K562 (cell line): ENCODE results near the gene CCDC106. TPM values are rescaled to one million over a fixed set of nuclear protein-coding genes. Genes with fewer than 3 reads are reported as not detected.

Source experiments
- ARNT ChIP-seq, 2 experiments: fragments of 450-650 bp; IDR thresholded peaks; 2 replicates each; pipeline ENCODE4 v1.6.1; 2016; ENCODE audit warnings: mild to moderate bottlenecking in 1 of 2
- BMI1 ChIP-seq: fragments of 150-350 bp; IDR thresholded peaks from 2 replicates; pipeline ENCODE4 v1.6.1; 2014; ENCODE audit warnings: low read length
- CTBP1 ChIP-seq: fragments of 450-650 bp; IDR thresholded peaks from 2 replicates; pipeline ENCODE4 v1.6.1; 2016; ENCODE audit warnings: borderline replicate concordance
- ESRRA ChIP-seq: fragments of 450-650 bp; IDR thresholded peaks from 2 replicates; pipeline ENCODE4 v1.6.1; 2014; ENCODE audit warnings: low read depth, mild to moderate bottlenecking, moderate library complexity, borderline replicate concordance
- FIP1L1 ChIP-seq: fragments of 200-400 bp; formaldehyde crosslinking; IDR thresholded peaks from 2 replicates; pipeline ENCODE4 v1.6.1; 2018; ENCODE audit warnings: mild to moderate bottlenecking, low read depth, low read length; ENCODE audit not compliant: poor library complexity, severe bottlenecking
- FOSL1 ChIP-seq: fragments of 200-800 bp; sonication (Bioruptor generic); conservative IDR thresholded peaks from 2 replicates; pipeline ENCODE4 v1.6.1; 2016; ENCODE audit warnings: missing genetic modification characterization, missing compliant biosample characterization
- HNRNPLL ChIP-seq: fragments of 200-400 bp; formaldehyde crosslinking; IDR thresholded peaks from 2 replicates; pipeline ENCODE4 v1.6.1; 2017; ENCODE audit warnings: low read length, low read depth, mild to moderate bottlenecking; ENCODE audit not compliant: poor library complexity, severe bottlenecking
- MIER1 ChIP-seq: fragments of 450-650 bp; IDR thresholded peaks from 2 replicates; pipeline ENCODE4 v1.6.1; 2016; ENCODE audit warnings: antibody characterized with exemption, mild to moderate bottlenecking, low read depth
- POLR2B ChIP-seq: fragments of 450-650 bp; IDR thresholded peaks from 2 replicates; pipeline ENCODE4 v1.6.1; 2018; ENCODE audit warnings: low read depth; ENCODE audit not compliant: partially characterized antibody
- POLR2H ChIP-seq: IDR thresholded peaks from 2 replicates; pipeline ENCODE4 v1.6.1; 2016; ENCODE audit warnings: missing genetic modification characterization, low read depth, mild to moderate bottlenecking, control low read depth, missing compliant biosample characterization, moderate library complexity
- RFX7 ChIP-seq: fragments of 250-450 bp; sonication (Bioruptor Pico); IDR thresholded peaks from 2 replicates; pipeline ENCODE4 v1.5.1; 2021; ENCODE audit warnings: mild to moderate bottlenecking
- SREBF1 ChIP-seq: fragments of 150-350 bp; IDR thresholded peaks from 2 replicates; pipeline ENCODE4 v1.6.1; 2014; ENCODE audit warnings: antibody characterized with exemption, low read depth, low read length, borderline replicate concordance
- TBL1XR1 ChIP-seq, 2 experiments: IDR thresholded peaks; 2 replicates each; pipeline ENCODE4 v1.6.1; 2012; ENCODE audit warnings: improper control_type of control experiment in 2 of 2, low read length in 2 of 2, mild to moderate bottlenecking in 1 of 2
- USF1 ChIP-seq: sonication (generic); formaldehyde crosslinking; IDR thresholded peaks from 2 replicates; pipeline ENCODE4 v1.9.0; 2022; ENCODE audit warnings: mild to moderate bottlenecking, missing genetic modification reagents
- ZBTB33 ChIP-seq: sonication (generic); formaldehyde crosslinking; IDR thresholded peaks from 2 replicates; pipeline ENCODE4 v1.8.1; 2023; ENCODE audit warnings: mild to moderate bottlenecking, missing genetic modification reagents
- ZNF143 ChIP-seq: sonication (generic); formaldehyde crosslinking; IDR thresholded peaks from 2 replicates; pipeline ENCODE4 v1.9.0; 2022; ENCODE audit warnings: mild to moderate bottlenecking, missing genetic modification reagents
- ZNF263 ChIP-seq: sonication (generic); formaldehyde crosslinking; IDR thresholded peaks from 2 replicates; pipeline ENCODE4 v1.8.0; 2022; ENCODE audit warnings: mild to moderate bottlenecking, missing genetic modification reagents, borderline replicate concordance
- polyA plus RNA-seq, 8 experiments: library from polyadenylated mRNA; depleted of rRNA in 4 of 8; stranded (reverse) in 5 of 8; unstranded in 3 of 8; fragments of >200 nt; fragmentation: Nextera tagmentation in 2 of 8; fragmentation: Illumina TruSeq in 1 of 8; extraction: Ambion mirVana in 2 of 8; extraction: Trizol in 1 of 8; gene quantifications; 2 replicates each; pipeline versions ENCODE4 v1.2.1 to v1.2.3, GENCODE V29; 2011 to 2014; ENCODE audit warnings: inconsistent platforms in 1 of 8, missing spikeins in 1 of 8
- total RNA-seq, 7 experiments: library from RNA; depleted of rRNA in 6 of 7; stranded (reverse); fragments of >200 nt in 6 of 7; fragmentation: Illumina TruSeq in 2 of 7; extraction: Trizol in 2 of 7; gene quantifications; 2 replicates each; pipeline versions ENCODE4 v1.2.1 to v1.2.3, GENCODE V29; 2011 to 2021; ENCODE audit warnings: low replicate concordance in 1 of 7
- TF ChIP-seq, protein P1 (sequence below): fragments of 450-650 bp; IDR thresholded peaks from 2 replicates; pipeline ENCODE4 v1.6.1; 2016; ENCODE audit warnings: missing biosample characterization, missing genetic modification characterization
- TF ChIP-seq, protein P2 (sequence below): IDR thresholded peaks from 2 replicates; pipeline ENCODE4 v1.6.1; 2011; ENCODE audit warnings: borderline replicate concordance, low read depth, mild to moderate bottlenecking, moderate library complexity, low read length; ENCODE audit not compliant: insufficient read depth, poor library complexity, severe bottlenecking

The CCDC106 gene
- total and polyA plus RNA-seq, 9 of the 15 experiments (the other 6 are each of a cell fraction or from before 2014, with no cell fraction given) = 0.10 to 27.5 (median 15.0) TPM; not detected in 1

DNA sequence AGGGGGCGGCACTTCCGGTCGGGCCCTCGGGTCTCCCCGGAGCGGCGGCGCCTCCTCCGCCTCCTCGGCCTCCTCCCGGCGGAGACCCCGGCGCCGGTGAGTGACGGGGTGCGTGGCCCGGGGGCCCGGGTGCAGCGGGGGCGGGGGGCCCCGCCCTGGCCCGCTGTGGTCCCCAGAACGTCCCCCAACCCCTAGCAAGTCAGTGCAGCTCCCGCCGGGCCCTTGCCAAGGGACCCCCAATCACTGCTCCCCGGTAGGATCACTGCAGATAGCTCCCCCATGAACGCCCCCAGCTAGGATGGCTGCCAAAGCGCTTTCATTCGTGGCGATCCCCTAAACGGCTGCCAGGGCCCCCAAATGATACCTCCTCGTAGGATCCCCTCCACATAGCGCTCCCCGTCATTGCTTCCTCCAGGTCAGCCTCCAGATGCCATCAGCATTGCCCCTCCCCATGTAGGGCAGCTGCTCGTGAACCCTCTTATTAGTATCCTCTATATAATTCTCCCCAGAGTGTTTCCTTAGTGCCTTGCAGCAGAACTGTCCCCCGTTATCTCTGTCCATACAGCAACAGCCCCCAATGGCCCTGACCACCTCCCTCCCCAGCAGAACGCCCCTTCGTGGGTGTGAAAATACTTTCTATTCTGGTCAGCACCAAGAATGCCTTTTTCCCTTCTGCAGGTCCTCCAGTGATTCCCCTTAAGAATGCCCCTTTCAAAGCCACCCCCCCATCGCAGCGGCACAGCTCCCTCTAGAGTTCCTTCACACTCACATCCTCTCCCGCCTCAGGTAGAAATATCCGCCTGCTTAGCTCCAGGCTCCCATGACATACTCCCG, 42.2 kb upstream of the CCDC106 start, which contains the start of gene ZNF865 (continued):
- TF ChIP-seq TBL1XR1 (IDR thresholded peaks at IDR 0.05; ENCODE audit: low read length in 2 of 2) (no peak; a peak in 1 of 4 replicates), ESRRA (0 out of 2 replicates have a peak, but pooled peaks have one; percentile 10), RFX7 (CRISPR knock-in tag) (no peak), FIP1L1 (no peak), POLR2B (no peak), CTBP1 (peak; percentile 66), BMI1 (no peak), HNRNPLL (no peak), MIER1 (no peak), ARNT (IDR thresholded peaks at IDR 0.05) (peak; percentile 39 to 71; a peak in 1 of 4 replicates), SREBF1 (no peak), ZBTB33 (CRISPR knock-in tag) (peak; percentile 21; the same call in 1 of the 2 replicates), ZNF143 (CRISPR knock-in tag) (no peak), ZNF263 (no peak), FOSL1 (tag) (no peak), POLR2H (tag) (no peak), USF1 (CRISPR knock-in tag) (no peak)
- TF ChIP-seq, protein P1, sequence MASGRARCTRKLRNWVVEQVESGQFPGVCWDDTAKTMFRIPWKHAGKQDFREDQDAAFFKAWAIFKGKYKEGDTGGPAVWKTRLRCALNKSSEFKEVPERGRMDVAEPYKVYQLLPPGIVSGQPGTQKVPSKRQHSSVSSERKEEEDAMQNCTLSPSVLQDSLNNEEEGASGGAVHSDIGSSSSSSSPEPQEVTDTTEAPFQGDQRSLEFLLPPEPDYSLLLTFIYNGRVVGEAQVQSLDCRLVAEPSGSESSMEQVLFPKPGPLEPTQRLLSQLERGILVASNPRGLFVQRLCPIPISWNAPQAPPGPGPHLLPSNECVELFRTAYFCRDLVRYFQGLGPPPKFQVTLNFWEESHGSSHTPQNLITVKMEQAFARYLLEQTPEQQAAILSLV (tag) = no peak
- TF ChIP-seq, protein P2, sequence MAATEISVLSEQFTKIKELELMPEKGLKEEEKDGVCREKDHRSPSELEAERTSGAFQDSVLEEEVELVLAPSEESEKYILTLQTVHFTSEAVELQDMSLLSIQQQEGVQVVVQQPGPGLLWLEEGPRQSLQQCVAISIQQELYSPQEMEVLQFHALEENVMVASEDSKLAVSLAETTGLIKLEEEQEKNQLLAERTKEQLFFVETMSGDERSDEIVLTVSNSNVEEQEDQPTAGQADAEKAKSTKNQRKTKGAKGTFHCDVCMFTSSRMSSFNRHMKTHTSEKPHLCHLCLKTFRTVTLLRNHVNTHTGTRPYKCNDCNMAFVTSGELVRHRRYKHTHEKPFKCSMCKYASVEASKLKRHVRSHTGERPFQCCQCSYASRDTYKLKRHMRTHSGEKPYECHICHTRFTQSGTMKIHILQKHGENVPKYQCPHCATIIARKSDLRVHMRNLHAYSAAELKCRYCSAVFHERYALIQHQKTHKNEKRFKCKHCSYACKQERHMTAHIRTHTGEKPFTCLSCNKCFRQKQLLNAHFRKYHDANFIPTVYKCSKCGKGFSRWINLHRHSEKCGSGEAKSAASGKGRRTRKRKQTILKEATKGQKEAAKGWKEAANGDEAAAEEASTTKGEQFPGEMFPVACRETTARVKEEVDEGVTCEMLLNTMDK = peak; percentile 24
